ENCODE results near the gene CCDC88C. TPM values are rescaled to one million over a fixed set of nuclear protein-coding genes. Genes with fewer than 3 reads are reported as not detected.

CCDC88C gene
- total RNA-seq, 1 experiment from 2014 or later: 64.8 TPM

DNA sequence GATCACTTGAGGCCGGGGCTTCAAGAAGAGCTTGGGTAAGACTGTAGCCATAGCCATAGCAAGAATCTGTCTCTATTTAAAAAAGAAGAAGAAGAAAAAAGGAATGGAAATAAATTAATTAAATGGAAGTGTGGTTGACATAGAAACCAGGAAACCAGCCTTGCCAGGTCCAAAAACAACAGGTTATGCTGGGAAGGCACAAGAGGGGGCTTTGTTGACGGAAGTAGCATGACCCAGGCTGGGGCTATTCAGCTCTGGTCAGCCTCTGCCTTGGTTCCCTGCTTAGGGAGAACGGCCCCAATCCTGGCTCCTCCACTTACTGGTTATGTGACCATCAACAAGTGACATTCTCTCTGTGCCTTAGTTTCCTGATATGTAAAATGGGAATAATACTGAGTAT lies 158.7 kb downstream of the CCDC88C start (continued):
- TF ChIP-seq, protein P1, sequence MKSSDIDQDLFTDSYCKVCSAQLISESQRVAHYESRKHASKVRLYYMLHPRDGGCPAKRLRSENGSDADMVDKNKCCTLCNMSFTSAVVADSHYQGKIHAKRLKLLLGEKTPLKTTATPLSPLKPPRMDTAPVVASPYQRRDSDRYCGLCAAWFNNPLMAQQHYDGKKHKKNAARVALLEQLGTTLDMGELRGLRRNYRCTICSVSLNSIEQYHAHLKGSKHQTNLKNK (CRISPR knock-in tag; IDR thresholded peaks at IDR 0.05): no peak
- TF ChIP-seq, protein P2, sequence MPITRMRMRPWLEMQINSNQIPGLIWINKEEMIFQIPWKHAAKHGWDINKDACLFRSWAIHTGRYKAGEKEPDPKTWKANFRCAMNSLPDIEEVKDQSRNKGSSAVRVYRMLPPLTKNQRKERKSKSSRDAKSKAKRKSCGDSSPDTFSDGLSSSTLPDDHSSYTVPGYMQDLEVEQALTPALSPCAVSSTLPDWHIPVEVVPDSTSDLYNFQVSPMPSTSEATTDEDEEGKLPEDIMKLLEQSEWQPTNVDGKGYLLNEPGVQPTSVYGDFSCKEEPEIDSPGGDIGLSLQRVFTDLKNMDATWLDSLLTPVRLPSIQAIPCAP (CRISPR knock-in tag; IDR thresholded peaks at IDR 0.05): no peak
- no peak for TF ChIP-seq GTF2I (CRISPR knock-in tag; conservative IDR thresholded peaks at IDR 0.05)
- TF ChIP-seq, protein P3, sequence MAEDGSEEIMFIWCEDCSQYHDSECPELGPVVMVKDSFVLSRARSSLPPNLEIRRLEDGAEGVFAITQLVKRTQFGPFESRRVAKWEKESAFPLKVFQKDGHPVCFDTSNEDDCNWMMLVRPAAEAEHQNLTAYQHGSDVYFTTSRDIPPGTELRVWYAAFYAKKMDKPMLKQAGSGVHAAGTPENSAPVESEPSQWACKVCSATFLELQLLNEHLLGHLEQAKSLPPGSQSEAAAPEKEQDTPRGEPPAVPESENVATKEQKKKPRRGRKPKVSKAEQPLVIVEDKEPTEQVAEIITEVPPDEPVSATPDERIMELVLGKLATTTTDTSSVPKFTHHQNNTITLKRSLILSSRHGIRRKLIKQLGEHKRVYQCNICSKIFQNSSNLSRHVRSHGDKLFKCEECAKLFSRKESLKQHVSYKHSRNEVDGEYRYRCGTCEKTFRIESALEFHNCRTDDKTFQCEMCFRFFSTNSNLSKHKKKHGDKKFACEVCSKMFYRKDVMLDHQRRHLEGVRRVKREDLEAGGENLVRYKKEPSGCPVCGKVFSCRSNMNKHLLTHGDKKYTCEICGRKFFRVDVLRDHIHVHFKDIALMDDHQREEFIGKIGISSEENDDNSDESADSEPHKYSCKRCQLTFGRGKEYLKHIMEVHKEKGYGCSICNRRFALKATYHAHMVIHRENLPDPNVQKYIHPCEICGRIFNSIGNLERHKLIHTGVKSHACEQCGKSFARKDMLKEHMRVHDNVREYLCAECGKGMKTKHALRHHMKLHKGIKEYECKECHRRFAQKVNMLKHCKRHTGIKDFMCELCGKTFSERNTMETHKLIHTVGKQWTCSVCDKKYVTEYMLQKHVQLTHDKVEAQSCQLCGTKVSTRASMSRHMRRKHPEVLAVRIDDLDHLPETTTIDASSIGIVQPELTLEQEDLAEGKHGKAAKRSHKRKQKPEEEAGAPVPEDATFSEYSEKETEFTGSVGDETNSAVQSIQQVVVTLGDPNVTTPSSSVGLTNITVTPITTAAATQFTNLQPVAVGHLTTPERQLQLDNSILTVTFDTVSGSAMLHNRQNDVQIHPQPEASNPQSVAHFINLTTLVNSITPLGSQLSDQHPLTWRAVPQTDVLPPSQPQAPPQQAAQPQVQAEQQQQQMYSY (CRISPR knock-in tag; IDR thresholded peaks at IDR 0.05): no peak
- TF ChIP-seq, protein P4, sequence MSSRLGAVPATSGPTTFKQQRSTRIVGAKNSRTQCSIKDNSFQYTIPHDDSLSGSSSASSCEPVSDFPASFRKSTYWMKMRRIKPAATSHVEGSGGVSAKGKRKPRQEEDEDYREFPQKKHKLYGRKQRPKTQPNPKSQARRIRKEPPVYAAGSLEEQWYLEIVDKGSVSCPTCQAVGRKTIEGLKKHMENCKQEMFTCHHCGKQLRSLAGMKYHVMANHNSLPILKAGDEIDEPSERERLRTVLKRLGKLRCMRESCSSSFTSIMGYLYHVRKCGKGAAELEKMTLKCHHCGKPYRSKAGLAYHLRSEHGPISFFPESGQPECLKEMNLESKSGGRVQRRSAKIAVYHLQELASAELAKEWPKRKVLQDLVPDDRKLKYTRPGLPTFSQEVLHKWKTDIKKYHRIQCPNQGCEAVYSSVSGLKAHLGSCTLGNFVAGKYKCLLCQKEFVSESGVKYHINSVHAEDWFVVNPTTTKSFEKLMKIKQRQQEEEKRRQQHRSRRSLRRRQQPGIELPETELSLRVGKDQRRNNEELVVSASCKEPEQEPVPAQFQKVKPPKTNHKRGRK (CRISPR knock-in tag; IDR thresholded peaks at IDR 0.05; ENCODE audit: borderline replicate concordance): no peak
- TF ChIP-seq, protein P5, sequence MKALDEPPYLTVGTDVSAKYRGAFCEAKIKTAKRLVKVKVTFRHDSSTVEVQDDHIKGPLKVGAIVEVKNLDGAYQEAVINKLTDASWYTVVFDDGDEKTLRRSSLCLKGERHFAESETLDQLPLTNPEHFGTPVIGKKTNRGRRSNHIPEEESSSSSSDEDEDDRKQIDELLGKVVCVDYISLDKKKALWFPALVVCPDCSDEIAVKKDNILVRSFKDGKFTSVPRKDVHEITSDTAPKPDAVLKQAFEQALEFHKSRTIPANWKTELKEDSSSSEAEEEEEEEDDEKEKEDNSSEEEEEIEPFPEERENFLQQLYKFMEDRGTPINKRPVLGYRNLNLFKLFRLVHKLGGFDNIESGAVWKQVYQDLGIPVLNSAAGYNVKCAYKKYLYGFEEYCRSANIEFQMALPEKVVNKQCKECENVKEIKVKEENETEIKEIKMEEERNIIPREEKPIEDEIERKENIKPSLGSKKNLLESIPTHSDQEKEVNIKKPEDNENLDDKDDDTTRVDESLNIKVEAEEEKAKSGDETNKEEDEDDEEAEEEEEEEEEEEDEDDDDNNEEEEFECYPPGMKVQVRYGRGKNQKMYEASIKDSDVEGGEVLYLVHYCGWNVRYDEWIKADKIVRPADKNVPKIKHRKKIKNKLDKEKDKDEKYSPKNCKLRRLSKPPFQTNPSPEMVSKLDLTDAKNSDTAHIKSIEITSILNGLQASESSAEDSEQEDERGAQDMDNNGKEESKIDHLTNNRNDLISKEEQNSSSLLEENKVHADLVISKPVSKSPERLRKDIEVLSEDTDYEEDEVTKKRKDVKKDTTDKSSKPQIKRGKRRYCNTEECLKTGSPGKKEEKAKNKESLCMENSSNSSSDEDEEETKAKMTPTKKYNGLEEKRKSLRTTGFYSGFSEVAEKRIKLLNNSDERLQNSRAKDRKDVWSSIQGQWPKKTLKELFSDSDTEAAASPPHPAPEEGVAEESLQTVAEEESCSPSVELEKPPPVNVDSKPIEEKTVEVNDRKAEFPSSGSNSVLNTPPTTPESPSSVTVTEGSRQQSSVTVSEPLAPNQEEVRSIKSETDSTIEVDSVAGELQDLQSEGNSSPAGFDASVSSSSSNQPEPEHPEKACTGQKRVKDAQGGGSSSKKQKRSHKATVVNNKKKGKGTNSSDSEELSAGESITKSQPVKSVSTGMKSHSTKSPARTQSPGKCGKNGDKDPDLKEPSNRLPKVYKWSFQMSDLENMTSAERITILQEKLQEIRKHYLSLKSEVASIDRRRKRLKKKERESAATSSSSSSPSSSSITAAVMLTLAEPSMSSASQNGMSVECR (CRISPR knock-in tag; IDR thresholded peaks at IDR 0.05; ENCODE audit: borderline replicate concordance): no peak

DNA sequence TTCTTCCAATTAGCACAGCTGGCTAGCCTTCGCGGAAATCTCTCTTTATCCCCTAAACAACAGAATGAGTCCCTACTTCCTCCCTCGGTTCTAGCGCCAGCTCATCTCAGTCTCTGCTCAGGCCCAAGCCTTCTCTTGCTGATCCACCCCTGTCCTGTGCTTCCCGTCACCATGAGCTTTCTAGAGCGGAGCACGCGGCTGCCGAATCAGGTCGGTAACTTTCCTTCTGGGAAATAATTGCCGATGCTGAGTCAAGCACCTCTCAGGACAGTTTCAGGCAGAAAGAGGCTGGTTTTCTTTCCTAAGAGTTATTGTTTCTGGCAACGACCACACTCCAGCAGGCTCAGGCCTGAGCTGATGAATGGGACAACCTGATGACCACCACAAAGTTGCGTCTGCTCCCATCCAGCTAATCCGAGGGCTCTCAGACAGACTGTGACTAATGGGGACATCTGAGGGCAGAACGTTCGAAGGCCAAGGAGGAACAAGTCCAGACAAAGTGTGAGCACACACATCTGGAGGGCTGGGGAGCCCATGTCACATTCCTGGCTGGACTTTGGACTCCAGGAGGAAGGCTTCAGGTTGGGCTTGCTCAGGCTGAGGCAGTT lies 159.5 kb downstream of the CCDC88C start:
- no peak overlapping the region for H3K4me3 Mint-ChIP-seq
- DNase-seq (ENCODE audit: low spot score): no peak
- H3K4me1 Mint-ChIP-seq: peaks cover 7% of the 10 kb centered on the region
- TF ChIP-seq ETV6 (CRISPR knock-in tag; IDR thresholded peaks at IDR 0.05) (no peak), JUN (CRISPR knock-in tag; IDR thresholded peaks at IDR 0.05) (no peak), NR2C2 (CRISPR knock-in tag; IDR thresholded peaks at IDR 0.05) (no peak)
- TF ChIP-seq, protein P6, sequence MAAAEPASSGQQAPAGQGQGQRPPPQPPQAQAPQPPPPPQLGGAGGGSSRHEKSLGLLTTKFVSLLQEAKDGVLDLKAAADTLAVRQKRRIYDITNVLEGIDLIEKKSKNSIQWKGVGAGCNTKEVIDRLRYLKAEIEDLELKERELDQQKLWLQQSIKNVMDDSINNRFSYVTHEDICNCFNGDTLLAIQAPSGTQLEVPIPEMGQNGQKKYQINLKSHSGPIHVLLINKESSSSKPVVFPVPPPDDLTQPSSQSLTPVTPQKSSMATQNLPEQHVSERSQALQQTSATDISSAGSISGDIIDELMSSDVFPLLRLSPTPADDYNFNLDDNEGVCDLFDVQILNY (CRISPR knock-in tag; IDR thresholded peaks at IDR 0.05): no peak
- TF ChIP-seq, protein P7, sequence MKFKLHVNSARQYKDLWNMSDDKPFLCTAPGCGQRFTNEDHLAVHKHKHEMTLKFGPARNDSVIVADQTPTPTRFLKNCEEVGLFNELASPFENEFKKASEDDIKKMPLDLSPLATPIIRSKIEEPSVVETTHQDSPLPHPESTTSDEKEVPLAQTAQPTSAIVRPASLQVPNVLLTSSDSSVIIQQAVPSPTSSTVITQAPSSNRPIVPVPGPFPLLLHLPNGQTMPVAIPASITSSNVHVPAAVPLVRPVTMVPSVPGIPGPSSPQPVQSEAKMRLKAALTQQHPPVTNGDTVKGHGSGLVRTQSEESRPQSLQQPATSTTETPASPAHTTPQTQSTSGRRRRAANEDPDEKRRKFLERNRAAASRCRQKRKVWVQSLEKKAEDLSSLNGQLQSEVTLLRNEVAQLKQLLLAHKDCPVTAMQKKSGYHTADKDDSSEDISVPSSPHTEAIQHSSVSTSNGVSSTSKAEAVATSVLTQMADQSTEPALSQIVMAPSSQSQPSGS (CRISPR knock-in tag; IDR thresholded peaks at IDR 0.05; ENCODE audit: borderline replicate concordance, low read depth): no peak
- TF ChIP-seq, protein P8, sequence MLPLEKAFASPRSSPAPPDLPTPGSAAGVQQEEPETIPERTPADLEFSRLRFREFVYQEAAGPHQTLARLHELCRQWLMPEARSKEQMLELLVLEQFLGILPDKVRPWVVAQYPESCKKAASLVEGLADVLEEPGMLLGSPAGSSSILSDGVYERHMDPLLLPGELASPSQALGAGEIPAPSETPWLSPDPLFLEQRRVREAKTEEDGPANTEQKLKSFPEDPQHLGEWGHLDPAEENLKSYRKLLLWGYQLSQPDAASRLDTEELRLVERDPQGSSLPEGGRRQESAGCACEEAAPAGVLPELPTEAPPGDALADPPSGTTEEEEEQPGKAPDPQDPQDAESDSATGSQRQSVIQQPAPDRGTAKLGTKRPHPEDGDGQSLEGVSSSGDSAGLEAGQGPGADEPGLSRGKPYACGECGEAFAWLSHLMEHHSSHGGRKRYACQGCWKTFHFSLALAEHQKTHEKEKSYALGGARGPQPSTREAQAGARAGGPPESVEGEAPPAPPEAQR (CRISPR knock-in tag; IDR thresholded peaks at IDR 0.05): no peak
- TF ChIP-seq, protein P9, sequence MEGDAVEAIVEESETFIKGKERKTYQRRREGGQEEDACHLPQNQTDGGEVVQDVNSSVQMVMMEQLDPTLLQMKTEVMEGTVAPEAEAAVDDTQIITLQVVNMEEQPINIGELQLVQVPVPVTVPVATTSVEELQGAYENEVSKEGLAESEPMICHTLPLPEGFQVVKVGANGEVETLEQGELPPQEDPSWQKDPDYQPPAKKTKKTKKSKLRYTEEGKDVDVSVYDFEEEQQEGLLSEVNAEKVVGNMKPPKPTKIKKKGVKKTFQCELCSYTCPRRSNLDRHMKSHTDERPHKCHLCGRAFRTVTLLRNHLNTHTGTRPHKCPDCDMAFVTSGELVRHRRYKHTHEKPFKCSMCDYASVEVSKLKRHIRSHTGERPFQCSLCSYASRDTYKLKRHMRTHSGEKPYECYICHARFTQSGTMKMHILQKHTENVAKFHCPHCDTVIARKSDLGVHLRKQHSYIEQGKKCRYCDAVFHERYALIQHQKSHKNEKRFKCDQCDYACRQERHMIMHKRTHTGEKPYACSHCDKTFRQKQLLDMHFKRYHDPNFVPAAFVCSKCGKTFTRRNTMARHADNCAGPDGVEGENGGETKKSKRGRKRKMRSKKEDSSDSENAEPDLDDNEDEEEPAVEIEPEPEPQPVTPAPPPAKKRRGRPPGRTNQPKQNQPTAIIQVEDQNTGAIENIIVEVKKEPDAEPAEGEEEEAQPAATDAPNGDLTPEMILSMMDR (IDR thresholded peaks at IDR 0.05): no peak
- TF ChIP-seq, protein P10, sequence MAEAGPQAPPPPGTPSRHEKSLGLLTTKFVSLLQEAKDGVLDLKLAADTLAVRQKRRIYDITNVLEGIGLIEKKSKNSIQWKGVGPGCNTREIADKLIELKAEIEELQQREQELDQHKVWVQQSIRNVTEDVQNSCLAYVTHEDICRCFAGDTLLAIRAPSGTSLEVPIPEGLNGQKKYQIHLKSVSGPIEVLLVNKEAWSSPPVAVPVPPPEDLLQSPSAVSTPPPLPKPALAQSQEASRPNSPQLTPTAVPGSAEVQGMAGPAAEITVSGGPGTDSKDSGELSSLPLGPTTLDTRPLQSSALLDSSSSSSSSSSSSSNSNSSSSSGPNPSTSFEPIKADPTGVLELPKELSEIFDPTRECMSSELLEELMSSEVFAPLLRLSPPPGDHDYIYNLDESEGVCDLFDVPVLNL (CRISPR knock-in tag; IDR thresholded peaks at IDR 0.05; ENCODE audit: borderline replicate concordance, low read depth): no peak
- peaks cover 27% of the 10 kb centered on the region for H3K27me3 Mint-ChIP-seq (ENCODE audit: low read depth)
- ATAC-seq: no peak
- no peaks in the 10 kb centered on the region for H3K36me3 Mint-ChIP-seq
- H3K27ac Mint-ChIP-seq: 0 out of 2 replicates have a peak overlapping the region, but pooled peaks have one; percentile 21
- ChIA-PET CTCF (interaction anchor here (0.9 to 1.2 kb wide), 3 partner anchors 28 to 81 kb away, joined by 3 to 4 read pairs (median 4); no protein-coding TSS in a partner anchor), POLR2A (no interaction called here)
- peaks cover 7% of the 10 kb centered on the region for H3K9me3 Mint-ChIP-seq
